Endodermal cell (in vitro differentiated cells): ENCODE data around the gene QDPR. TPM values are rescaled to one million over a fixed set of nuclear protein-coding genes. Genes with fewer than 3 reads are reported as not detected.

Source experiments
- DNase-seq: peaks from one replicate; pipeline ENCODE4 v3.0.0-alpha.2; 2017
- H3K27ac ChIP-seq: 2 replicates; pipeline ENCODE4 v1.5.1; 2013; ENCODE audit warnings: mild to moderate bottlenecking, low read depth, low read length, moderate library complexity
- H3K27me3 ChIP-seq: 2 replicates; pipeline ENCODE4 v1.6.1; 2013; ENCODE audit warnings: mild to moderate bottlenecking, low read length, moderate library complexity; ENCODE audit not compliant: insufficient read depth, control insufficient read depth, poor library complexity, severe bottlenecking
- H3K36me3 ChIP-seq: 2 replicates; pipeline ENCODE4 v1.7.0; 2013; ENCODE audit warnings: mild to moderate bottlenecking, low read length, moderate library complexity; ENCODE audit not compliant: control insufficient read depth, insufficient read depth
- H3K4me1 ChIP-seq: one replicate; pipeline ENCODE4 v1.7.0; 2013; ENCODE audit warnings: low read length; ENCODE audit not compliant: control insufficient read depth, insufficient read depth
- H3K4me3 ChIP-seq: 2 replicates; pipeline ENCODE4 v1.5.1; 2013; ENCODE audit warnings: mild to moderate bottlenecking, low read length, moderate library complexity
- H3K9ac ChIP-seq: 2 replicates; pipeline ENCODE4 v1.6.1; 2013; ENCODE audit warnings: mild to moderate bottlenecking, low read length, moderate library complexity; ENCODE audit not compliant: poor library complexity, severe bottlenecking; ENCODE audit errors: extremely low read depth
- H3K9me3 ChIP-seq: 2 replicates; pipeline ENCODE4 v1.6.1; 2013; ENCODE audit warnings: mild to moderate bottlenecking, low read length, moderate library complexity; ENCODE audit not compliant: control insufficient read depth
- H3K27ac Mint-ChIP-seq: 2 replicates; pipeline ENCODE4 v1.8.0; 2020; ENCODE audit warnings: mixed read lengths
- H3K27me3 Mint-ChIP-seq: 2 replicates; pipeline ENCODE4 v1.8.0; 2021; ENCODE audit warnings: mild to moderate bottlenecking, mixed read lengths; ENCODE audit not compliant: insufficient read depth
- H3K36me3 Mint-ChIP-seq: 2 replicates; pipeline ENCODE4 v1.8.0; 2020; ENCODE audit warnings: low read depth, mixed read lengths
- H3K4me1 Mint-ChIP-seq: 2 replicates; pipeline ENCODE4 v1.8.0; 2020; ENCODE audit warnings: mixed read lengths
- H3K4me3 Mint-ChIP-seq: 2 replicates; pipeline ENCODE4 v1.8.0; 2020; ENCODE audit warnings: mild to moderate bottlenecking, moderate library complexity, mixed read lengths
- H3K9me3 Mint-ChIP-seq: 2 replicates; pipeline ENCODE4 v1.8.0; 2020; ENCODE audit warnings: mild to moderate bottlenecking, mixed read lengths
- CTCF ChIP-seq: fragments of 200-600 bp; sonication (generic); conservative IDR thresholded peaks from 2 replicates; pipeline ENCODE4 v1.5.0; 2021; ENCODE audit warnings: antibody characterized with exemption, mild to moderate bottlenecking
- WGBS, 2 experiments: methylation state at CpG; one replicate each; pipeline versions ENCODE4 v1.1.5 to v1.1.7; 2013; ENCODE audit warnings: missing lambda C conversion rate in 2 of 2, mixed read lengths in 1 of 2; ENCODE audit not compliant: insufficient coverage in 1 of 2, insufficient read length in 1 of 2; 5-methylcytosine and 5-hydroxymethylcytosine counted together
- total RNA-seq, 2 donors: library from RNA; stranded (reverse); fragmentation: NEBNext Ultra II Directional in 1 of 2; extraction: Animal tissue kit (Norgen Biotek cat#: 25700) in 1 of 2; gene quantifications; 2 replicates in 1 of 2; 3 replicates in 1 of 2; pipeline ENCODE4 v1.2.1, GENCODE V29; 2021

The QDPR gene
- total RNA-seq, 2 donors from 2014 or later = 28.2 to 36.3 TPM

- H3K4me1 Mint-ChIP-seq = peaks cover 3% of the 10 kb centered on the region
- 94 to 100% methylated on average over 3 to 15 of the region's 15 CpGs for WGBS, 2 experiments
- no peaks in the 10 kb centered on the region for H3K9me3 Mint-ChIP-seq
- H3K27me3 Mint-ChIP-seq = no peaks in the 10 kb centered on the region
- Histone ChIP-seq H3K4me1 (no peaks in the 10 kb centered on the region), H3K36me3 (peaks cover 57% of the 10 kb centered on the region), H3K27me3 (no peaks in the 10 kb centered on the region), H3K9me3 (no peaks in the 10 kb centered on the region), H3K4me3 (no peak overlapping the region), H3K27ac (no peak overlapping the region), H3K9ac (no peak overlapping the region)
- DNase-seq = no peak
- H3K4me3 Mint-ChIP-seq = no peak overlapping the region
- no peak overlapping the region for H3K27ac Mint-ChIP-seq
- peaks cover 35% of the 10 kb centered on the region for H3K36me3 Mint-ChIP-seq
- TF ChIP-seq CTCF = no peak
These were observed 19.7 kb downstream of the QDPR start for GRCh38 chr4:17492058-17492741.

DNA sequence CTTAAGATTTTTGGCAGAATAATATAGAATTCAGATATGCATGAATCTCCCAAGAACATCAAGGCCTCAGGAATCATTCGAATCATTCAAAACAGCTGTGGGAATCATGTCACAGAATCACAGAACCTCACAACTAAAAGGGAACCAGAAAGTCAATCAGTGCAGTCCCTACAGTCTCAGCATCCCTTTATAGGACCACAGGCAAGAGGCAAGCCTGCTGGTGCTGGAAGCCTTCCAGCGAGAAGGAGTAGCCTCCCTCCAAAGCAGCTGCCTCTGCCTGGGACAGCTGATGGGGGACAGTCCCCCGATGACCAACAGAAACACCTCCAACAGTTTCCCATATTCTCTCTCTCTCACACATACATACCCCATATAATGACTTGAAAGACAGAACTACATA is 20.7 kb downstream of the QDPR start:
- H3K36me3 ChIP-seq = peaks cover 67% of the 10 kb centered on the region
- no peaks in the 10 kb centered on the region for H3K9me3 ChIP-seq
- no peak for TF ChIP-seq CTCF
- Mint-ChIP-seq H3K4me3 (no peak overlapping the region), H3K27me3 (no peaks in the 10 kb centered on the region), H3K36me3 (peaks cover 43% of the 10 kb centered on the region), H3K27ac (no peak overlapping the region), H3K4me1 (peaks cover 3% of the 10 kb centered on the region), H3K9me3 (no peaks in the 10 kb centered on the region)
- no peak for DNase-seq
- H3K4me1 ChIP-seq = no peaks in the 10 kb centered on the region
- H3K27ac ChIP-seq = no peak overlapping the region
- H3K9ac ChIP-seq = no peak overlapping the region
- H3K27me3 ChIP-seq = no peaks in the 10 kb centered on the region
- 86% methylated on average over 3 of the region's 3 CpGs; no CpG with 5 or more reads in 1 of the 2 experiments for WGBS, 2 experiments
- no peak overlapping the region for H3K4me3 ChIP-seq

- Histone ChIP-seq H3K9ac (no peak overlapping the region), H3K27ac (no peak overlapping the region), H3K9me3 (no peaks in the 10 kb centered on the region), H3K36me3 (peaks cover 70% of the 10 kb centered on the region), H3K4me1 (no peaks in the 10 kb centered on the region), H3K4me3 (no peak overlapping the region), H3K27me3 (no peaks in the 10 kb centered on the region)
- no peak for DNase-seq
- no peaks in the 10 kb centered on the region for H3K27me3 Mint-ChIP-seq
- WGBS, 2 experiments = 92 to 98% methylated on average over 6 of the region's 6 CpGs
- no peaks in the 10 kb centered on the region for H3K9me3 Mint-ChIP-seq
- H3K36me3 Mint-ChIP-seq = peaks cover 46% of the 10 kb centered on the region
- no peak for TF ChIP-seq CTCF
- no peak overlapping the region for H3K27ac Mint-ChIP-seq
- no peak overlapping the region for H3K4me3 Mint-ChIP-seq
- peaks cover 3% of the 10 kb centered on the region for H3K4me1 Mint-ChIP-seq
These were observed 21.3 kb downstream of the QDPR start for GRCh38 chr4:17490575-17491059.
